Suppressor macrophage treated with lipopolysaccharide for 1 hour (primary cell): ENCODE measurements around the gene SLC1A7.

Source experiments
- DNase-seq, 3 donors: peaks; one replicate each; pipeline ENCODE4 v3.0.0-alpha.2; 2020 to 2022

The SLC1A7 gene

GRCh38 chr1:53114581-53115400 lies 27.6 kb downstream of the SLC1A7 start:
- no peak for DNase-seq

GRCh38 chr1:53114090-53114489 lies 28.3 kb downstream of the SLC1A7 start:
- no peak for DNase-seq

GRCh38 chr1:53112861-53113260 lies 29.6 kb downstream of the SLC1A7 start:
- DNase-seq: no peak

GRCh38 chr1:53112271-53112774 lies 30.1 kb downstream of the SLC1A7 start:
- DNase-seq: no peak

- no peak for DNase-seq
These were observed 30.7 kb downstream of the SLC1A7 start for GRCh38 chr1:53111693-53112092.

- peak; percentile 34 to 38 (median 38) for DNase-seq
These were observed 31.3 kb downstream of the SLC1A7 start for GRCh38 chr1:53111073-53111556.

GRCh38 chr1:53110370-53111072 lies 31.9 kb downstream of the SLC1A7 start:
- DNase-seq: peak; percentile 78 to 93 (median 91)

DNA sequence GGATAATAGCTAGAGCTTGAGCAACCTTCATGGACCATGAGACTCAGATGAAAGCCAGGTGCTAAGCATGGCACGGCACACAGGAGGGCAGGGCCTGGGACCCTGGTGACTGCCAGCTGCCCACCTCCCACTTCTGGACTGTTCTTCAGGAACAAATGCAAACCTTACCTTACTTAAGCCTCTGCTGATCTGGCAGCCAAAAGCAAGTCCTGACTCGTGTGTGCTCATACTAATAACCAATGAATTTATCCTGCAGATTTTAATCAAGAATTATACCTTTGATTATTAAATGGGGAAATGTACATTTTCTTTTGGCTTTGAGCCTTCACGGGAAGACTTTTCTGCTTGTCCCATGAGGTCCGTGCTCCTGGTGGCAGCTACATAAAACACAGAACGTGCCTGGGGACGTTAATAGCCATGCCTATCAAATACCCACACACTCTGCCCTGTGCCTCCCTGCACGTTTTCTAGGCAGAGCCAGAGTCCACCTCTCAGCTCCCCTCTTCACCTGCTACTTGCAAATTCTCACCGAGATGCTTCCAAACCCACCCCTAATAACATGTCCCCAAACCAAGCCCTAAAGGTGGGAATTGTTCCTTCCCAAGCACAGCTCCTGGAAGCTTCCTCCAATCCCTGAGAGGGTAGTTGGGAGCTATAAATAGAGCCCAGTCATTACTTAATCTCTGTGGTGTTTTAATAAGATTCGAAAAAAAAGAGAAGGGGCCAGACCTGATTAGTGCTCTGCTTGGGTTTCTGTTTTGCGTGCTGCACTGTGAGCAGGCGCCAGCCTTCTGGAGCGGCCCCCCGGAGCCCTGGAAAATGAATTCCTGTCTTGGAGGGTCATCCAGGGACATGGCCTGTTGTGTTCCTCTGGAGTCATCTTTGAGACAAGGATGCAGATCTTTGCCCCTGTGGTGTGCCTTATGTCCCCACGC lies 33.5 kb downstream of the SLC1A7 start:
- DNase-seq: no peak

DNA sequence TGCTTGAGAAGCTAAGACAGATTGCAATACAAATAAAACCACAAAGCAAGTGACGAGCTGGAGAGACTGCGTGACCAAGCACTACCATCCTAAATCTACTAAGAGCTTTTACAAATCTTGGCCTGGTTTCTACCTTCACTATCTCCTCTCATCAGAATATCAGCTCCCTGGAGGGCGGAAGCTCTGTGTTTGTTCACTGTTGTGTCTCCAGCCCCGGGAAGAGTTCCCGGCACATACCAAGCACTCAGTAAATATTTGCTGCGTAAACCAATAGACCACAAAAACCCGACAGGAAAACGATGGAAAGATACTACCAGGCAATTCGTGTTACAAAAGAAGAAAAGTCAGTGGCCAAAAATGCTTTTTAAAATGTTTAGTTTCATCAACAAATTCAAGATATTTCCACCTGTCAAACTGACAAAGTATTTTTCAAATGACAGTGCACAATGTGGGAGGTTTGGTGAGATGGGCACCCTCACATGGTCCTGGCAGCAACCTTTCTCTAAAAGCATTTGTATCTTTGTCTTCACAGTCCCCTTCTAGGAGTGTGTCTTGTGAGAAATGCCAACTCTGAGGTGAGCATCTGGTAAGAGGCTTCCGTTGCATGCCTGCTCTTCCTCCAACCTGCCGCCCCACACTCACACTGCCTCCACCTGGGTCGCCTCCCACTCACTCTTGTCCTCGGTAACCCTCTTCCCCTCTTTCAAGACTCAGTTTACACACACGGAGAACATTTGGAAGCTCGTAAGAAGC lies 34.7 kb downstream of the SLC1A7 start:
- DNase-seq: no peak

DNA sequence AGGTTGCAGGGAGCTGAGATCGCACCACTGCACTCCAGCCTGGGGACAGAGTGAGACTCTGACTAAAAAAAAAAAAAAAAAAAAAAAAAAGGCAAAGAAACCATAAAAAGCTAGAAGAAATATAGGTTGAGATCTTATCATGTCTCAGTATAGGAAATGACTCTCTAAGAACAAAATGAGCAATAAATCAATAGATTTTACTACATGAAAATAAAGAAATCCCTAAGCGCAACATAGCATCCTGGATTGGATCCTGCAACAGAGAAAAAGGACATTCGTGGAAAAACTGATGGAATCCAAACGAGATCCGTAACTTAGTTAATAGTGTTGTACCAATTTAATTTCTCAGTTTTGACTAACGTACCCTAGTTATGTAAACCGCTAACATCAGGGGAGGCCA lies 35.3 kb downstream of the SLC1A7 start:
- DNase-seq: no peak

DNA sequence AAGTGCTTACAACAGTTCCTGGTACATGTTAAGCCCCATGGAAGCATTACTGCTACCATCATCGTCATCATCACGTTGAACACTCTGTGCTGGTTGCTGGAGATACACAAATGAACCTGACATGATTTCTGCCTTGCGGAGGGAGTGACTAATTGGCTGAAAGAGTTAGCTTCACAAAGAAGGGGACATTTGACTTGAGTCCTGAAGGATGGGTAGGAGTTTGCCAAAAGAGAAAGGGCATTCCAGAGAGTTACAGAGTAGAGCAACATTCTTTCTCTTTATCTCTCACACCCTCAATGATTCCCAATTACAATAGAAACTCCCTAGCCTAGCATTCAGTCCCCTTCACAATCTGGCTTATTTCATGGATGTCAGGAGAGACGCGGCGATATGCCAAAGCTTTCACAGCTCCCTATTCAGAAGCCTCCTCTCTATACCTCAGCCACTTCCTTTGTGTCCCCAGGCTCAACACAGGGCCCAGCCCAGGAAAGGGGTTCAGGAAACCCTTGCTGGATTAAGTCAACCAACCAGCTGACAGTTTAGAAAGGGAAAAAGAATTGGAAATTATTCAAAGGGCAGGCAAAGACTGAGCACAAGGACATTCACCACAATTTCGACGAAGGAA lies 38.0 kb downstream of the SLC1A7 start:
- no peak for DNase-seq

GRCh38 chr1:53094533-53094919 lies 47.9 kb downstream of the SLC1A7 start:
- no peak for DNase-seq

DNA sequence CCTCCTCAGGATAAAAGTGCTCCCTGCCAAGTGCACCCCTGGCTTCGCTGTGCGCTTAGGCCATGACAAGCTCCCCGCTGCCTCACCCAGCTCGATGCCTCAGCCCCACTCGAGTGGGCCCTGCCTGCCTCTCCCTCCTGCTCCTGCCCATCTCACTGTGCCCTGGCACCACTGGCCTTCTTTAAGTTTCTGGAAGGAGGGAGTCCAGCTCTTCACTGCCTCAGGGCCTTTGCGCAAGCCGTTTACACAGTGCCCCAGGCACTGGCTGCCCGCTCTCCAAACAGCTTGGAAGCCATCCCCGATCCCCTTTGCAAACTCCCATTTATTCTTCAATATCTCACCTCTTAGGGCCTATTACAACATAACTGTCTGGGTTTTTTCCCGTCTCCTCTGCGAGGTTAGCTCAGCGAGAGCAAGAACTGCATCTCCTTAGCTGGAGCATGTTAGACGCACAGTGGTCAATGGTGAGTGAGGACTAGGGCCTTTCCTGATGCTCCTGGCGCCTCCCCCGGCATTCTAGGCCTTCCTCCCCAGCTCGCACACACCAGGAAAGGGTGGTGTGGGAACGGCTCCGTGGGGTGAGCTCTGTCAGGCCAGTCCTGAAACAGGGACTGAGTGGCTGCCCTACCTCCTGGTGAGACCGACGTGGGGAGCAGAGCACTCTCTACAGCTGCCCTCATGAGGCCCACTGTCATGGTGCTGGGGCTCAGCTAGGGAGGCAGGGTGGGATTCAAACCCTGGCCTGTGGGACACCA lies 48.5 kb downstream of the SLC1A7 start:
- no peak for DNase-seq

GRCh38 chr1:53093451-53093754 lies 49.0 kb downstream of the SLC1A7 start:
- DNase-seq: no peak

DNA sequence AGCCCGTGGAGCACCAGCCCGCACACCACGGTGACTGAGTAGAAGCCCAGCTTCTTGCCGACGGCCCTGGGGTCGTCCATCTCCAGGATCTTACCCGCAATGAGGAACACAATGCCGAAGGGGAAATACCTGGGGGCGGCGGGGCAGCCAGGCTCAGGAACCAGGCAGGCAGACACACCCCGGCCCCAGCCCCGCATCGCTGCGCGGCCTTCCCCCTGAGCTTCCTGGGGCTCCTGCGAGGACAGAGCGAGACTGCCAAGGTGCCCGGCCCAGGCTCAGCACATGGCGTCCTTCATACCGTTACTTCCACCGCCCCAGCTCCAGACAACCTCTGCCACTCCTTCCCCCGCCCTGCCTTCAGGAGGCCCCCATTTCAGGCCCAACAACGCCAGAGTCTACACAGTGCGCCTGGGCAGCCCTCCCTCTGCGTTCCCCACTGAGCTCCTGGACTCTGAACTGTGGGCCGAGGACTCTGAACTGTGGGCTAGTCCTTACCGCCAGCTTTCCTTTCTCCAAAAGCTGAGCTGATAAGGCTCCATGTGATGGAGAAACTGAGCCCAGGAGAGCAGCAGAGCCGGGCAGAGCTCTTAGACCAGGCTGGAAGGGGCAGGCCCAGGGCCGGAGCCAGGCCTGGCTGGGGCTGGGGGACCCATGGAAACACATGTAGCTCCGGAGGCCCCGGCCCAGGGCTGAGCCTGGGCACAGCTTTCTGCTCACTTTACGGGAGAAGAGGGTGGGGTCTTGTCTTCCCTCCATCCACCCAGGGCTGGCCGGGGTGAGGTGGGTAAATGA lies 49.6 kb downstream of the SLC1A7 start:
- no peak for DNase-seq

- no peak for DNase-seq
These were observed 50.4 kb downstream of the SLC1A7 start for GRCh38 chr1:53091841-53092645.

DNA sequence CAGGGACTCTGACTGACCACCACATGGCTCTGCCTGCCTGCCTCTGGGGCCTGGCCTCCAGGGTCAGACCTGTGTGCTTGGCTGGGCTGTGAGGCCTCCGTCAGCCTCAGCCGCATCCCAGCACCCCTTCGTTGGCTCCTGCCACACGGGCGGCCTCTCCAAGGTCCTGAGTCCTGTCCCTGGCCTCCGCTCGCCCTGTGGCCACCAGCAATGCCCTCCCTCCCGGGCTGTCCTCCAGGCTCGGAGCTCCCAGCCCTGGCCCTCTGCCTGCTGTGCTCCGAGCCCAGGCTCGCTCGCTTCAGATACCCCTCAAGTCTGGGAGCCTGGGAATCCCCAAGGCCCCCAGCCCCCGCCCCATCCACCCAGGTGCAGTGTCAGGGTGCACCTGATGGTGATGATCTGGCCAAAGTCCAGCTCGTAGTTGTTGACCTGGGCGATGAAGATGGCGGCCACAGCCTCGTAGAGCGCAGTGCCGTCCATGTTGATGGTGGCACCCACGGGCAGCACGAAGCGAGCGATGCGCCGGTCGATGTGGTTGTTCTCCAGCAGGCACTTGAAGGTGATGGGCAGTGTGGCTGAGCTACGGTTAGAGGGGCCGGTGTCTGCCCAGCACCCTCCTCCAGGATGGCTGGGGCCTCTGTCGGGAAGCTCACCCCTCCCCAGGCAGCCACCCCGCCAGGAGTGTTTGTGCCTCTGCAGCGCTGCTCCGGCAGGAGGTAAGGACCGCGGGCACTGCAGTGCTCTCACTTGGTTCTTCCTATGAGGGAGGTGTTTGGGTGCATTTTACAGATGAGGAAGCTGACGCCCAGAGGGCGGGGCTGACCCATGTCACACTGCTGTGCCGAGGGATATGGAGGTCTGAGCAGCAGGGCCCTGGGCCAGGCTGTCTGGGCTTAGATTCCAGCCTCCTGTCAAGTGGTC lies 52.0 kb downstream of the SLC1A7 start:
- DNase-seq: peak; percentile 21 to 45 (median 37)
